Jurkat, Clone E6-1 (cell line): ENCODE measurements around the gene TSPAN17.

Experiments used
- DNase-seq: peaks from one replicate; pipeline ENCODE4 v3.0.0-alpha.2; 2011; ENCODE audit warnings: low read depth, low spot score
- H3K4me3 ChIP-seq: 2 replicates; pipeline ENCODE4 v1.5.1; 2011; ENCODE audit warnings: mild to moderate bottlenecking, low read length, control low read depth, moderate library complexity

Gene TSPAN17

GRCh38 chr5:176619569-176620332 lies 27.5 kb upstream of the TSPAN17 start:
- no peak for DNase-seq
- H3K4me3 ChIP-seq, result no peak overlapping the region

- DNase-seq, result no peak
- no peak overlapping the region for H3K4me3 ChIP-seq
These were observed 26.8 kb upstream of the TSPAN17 start for GRCh38 chr5:176620333-176620981.

GRCh38 chr5:176621661-176622079 lies 25.6 kb upstream of the TSPAN17 start:
- no peak for DNase-seq
- no peak overlapping the region for H3K4me3 ChIP-seq

- H3K4me3 ChIP-seq, result no peak overlapping the region
These were observed 23.1 kb upstream of the TSPAN17 start for GRCh38 chr5:176624142-176624541.

GRCh38 chr5:176624938-176625337 lies 22.3 kb upstream of the TSPAN17 start:
- no peak for DNase-seq
- H3K4me3 ChIP-seq, result no peak overlapping the region

More at GRCh38 chr5:176624142-176624541, 23.1 kb upstream of the TSPAN17 start:
- no peak for DNase-seq

- H3K4me3 ChIP-seq, result no peak overlapping the region
- DNase-seq, result no peak
These were observed 21.8 kb upstream of the TSPAN17 start for GRCh38 chr5:176625512-176625911.

GRCh38 chr5:176625966-176626875 lies 21.1 kb upstream of the TSPAN17 start:
- no peak overlapping the region for H3K4me3 ChIP-seq
- DNase-seq, result no peak

GRCh38 chr5:176626876-176627236 lies 20.4 kb upstream of the TSPAN17 start:
- no peak overlapping the region for H3K4me3 ChIP-seq
- no peak for DNase-seq

GRCh38 chr5:176627582-176627981 lies 19.7 kb upstream of the TSPAN17 start:
- no peak overlapping the region for H3K4me3 ChIP-seq
- no peak for DNase-seq

- DNase-seq, result no peak
These were observed 18.7 kb upstream of the TSPAN17 start for GRCh38 chr5:176628406-176629228.

GRCh38 chr5:176629317-176629852 lies 17.9 kb upstream of the TSPAN17 start:
- DNase-seq, result no peak
- H3K4me3 ChIP-seq, result no peak overlapping the region

More at GRCh38 chr5:176628406-176629228, 18.7 kb upstream of the TSPAN17 start:
- no peak overlapping the region for H3K4me3 ChIP-seq

GRCh38 chr5:176629853-176630680 lies 17.2 kb upstream of the TSPAN17 start, which contains the start of the genes EIF4E1B and SNCB:
EIF4E1B (plus strand) TSS chr5:176630675; CDS start chr5:176642788, 12,113 bp downstream.
SNCB (minus strand) TSS chr5:176630534; CDS start chr5:176629654, 880 bp downstream.
- no peak for DNase-seq
- H3K4me3 ChIP-seq, result peak within 1 kb of the TSS; percentile 30

GRCh38 chr5:176630681-176631222 lies 16.5 kb upstream of the TSPAN17 start:
- no peak for DNase-seq
- peak overlapping the region; percentile 30 for H3K4me3 ChIP-seq

- no peak for DNase-seq
These were observed 15.7 kb upstream of the TSPAN17 start for GRCh38 chr5:176631383-176632200.

GRCh38 chr5:176632745-176633144 lies 14.5 kb upstream of the TSPAN17 start:
- DNase-seq, result no peak
- H3K4me3 ChIP-seq, result no peak overlapping the region

More at GRCh38 chr5:176631383-176632200, 15.7 kb upstream of the TSPAN17 start:
- no peak overlapping the region for H3K4me3 ChIP-seq

- no peak overlapping the region for H3K4me3 ChIP-seq
- no peak for DNase-seq
These were observed 13.7 kb upstream of the TSPAN17 start for GRCh38 chr5:176633598-176633997.
